ENCODE data around the gene FKRP.

DNA sequence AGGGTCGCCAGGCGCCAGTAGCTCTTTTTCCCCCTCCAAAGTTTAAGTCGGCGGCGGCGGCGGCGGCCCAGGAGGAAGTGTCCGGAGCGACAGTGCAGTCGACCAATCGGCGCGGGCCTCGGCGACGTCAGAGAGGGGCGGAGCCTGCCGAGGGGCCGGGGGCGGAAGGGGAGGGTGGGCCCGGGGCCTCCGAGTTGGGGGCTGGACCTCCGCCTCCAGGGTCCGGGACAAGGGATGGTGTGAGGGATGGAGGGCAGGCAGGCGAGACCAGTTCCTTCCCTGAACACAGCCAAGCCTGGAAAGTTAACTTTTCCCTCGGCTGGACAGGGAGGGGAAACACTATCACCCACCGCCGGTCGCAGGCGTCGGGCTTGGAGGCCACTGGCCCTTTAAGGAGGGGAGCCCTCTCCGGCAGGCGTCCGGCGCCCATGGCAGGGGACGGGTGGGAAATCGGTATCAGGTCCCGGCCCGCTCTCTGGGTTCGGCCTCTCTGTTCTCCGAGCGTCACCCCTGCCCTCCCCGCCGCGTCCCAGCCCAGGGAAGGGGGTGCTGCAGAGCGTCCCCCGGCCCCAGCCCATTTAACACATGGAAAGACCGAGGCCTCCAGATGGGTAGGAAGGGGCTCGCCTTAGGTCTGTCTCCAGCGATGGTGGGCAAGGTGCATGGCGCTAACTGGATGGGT is 28.7 kb upstream of the FKRP start, which contains the start of gene PRKD2:
- no peak for TF ChIP-seq CTCF (IDR thresholded peaks at IDR 0.05)
- no peak for TF ChIP-seq POLR2A (IDR thresholded peaks at IDR 0.05)

All from testis (tissue), 2 donors.